ENCODE data around the gene PRRX2. TPM values are rescaled to one million over a fixed set of nuclear protein-coding genes. Genes with fewer than 3 reads are reported as not detected.
"Not testable (repeated sequence)": the region's sequence is repeated elsewhere in the genome, so short reads cannot be mapped to it uniquely, and the experiment has no call there.

Gene PRRX2
- total and polyA plus RNA-seq, 7 donors, result 0.46 to 4.7 (median 2.0) TPM; not detected in 1

GRCh38 chr9:129635099-129636065 is 30.1 kb upstream of the PRRX2 start:
- Histone ChIP-seq H3K9me3 (no peaks in the 10 kb centered on the region), H3K4me1 (peaks cover 0 to 28% (median 22%) of the 10 kb centered on the region in 4 donors), H3K4me3 (no peak overlapping the region), H3K36me3 (peaks cover 14 to 75% (median 48%) of the 10 kb centered on the region in 4 donors), H3K27me3 (no peaks in the 10 kb centered on the region), H3K27ac (no peak overlapping the region)
- no peak for DNase-seq
- no peak for TF ChIP-seq POLR2AphosphoS5 (IDR thresholded peaks at IDR 0.05)
- intact Hi-C loops (cut with DNase I), result no loop called here
- WGBS, 2 donors, result 91 to 93% methylated on average over 34 of the region's 34 CpGs

GRCh38 chr9:129636343-129636742 is 29.1 kb upstream of the PRRX2 start:
- H3K9me3 ChIP-seq; H3K27me3 ChIP-seq; H3K4me3 ChIP-seq; DNase-seq; H3K27ac ChIP-seq; intact Hi-C loops (cut with DNase I): not testable (repeated sequence)
- 90 to 94% methylated on average over 10 of the region's 10 CpGs for WGBS, 2 donors
- H3K4me1 ChIP-seq, result peaks cover 0 to 29% (median 22%) of the 10 kb centered on the region in 4 donors
- H3K36me3 ChIP-seq, result peaks cover 14 to 75% (median 48%) of the 10 kb centered on the region in 4 donors

GRCh38 chr9:129637102-129637501 is 28.3 kb upstream of the PRRX2 start:
- Histone ChIP-seq H3K4me3 (no peak overlapping the region), H3K9me3 (no peaks in the 10 kb centered on the region), H3K4me1 (peaks cover 0 to 25% (median 22%) of the 10 kb centered on the region in 4 donors), H3K27ac (no peak overlapping the region), H3K27me3 (no peaks in the 10 kb centered on the region), H3K36me3 (peaks cover 14 to 74% (median 48%) of the 10 kb centered on the region in 4 donors)
- TF ChIP-seq POLR2AphosphoS5 (IDR thresholded peaks at IDR 0.05) (no peak), CTCF (IDR thresholded peaks at IDR 0.05) (no peak), EP300 (IDR thresholded peaks at IDR 0.05) (no peak), POLR2A (IDR thresholded peaks at IDR 0.05) (no peak)
- intact Hi-C loops (cut with DNase I), result no loop called here
- no peak for DNase-seq
- 58 to 64% methylated on average over 9 of the region's 9 CpGs for WGBS, 2 donors

GRCh38 chr9:129637673-129638439 is 27.6 kb upstream of the PRRX2 start:
- intact Hi-C loops (cut with DNase I), result no loop called here
- Histone ChIP-seq H3K4me3 (no peak overlapping the region), H3K27me3 (no peaks in the 10 kb centered on the region), H3K36me3 (peaks cover 11 to 67% (median 48%) of the 10 kb centered on the region in 4 donors), H3K27ac (no peak overlapping the region), H3K9me3 (no peaks in the 10 kb centered on the region), H3K4me1 (peaks cover 0 to 29% (median 24%) of the 10 kb centered on the region in 4 donors)
- no peak for DNase-seq
- 80 to 86% methylated on average over 29 of the region's 29 CpGs for WGBS, 2 donors
- TF ChIP-seq POLR2AphosphoS5 (IDR thresholded peaks at IDR 0.05), result no peak

- Histone ChIP-seq H3K36me3 (peaks cover 7 to 54% (median 40%) of the 10 kb centered on the region in 4 donors), H3K4me3 (no peak overlapping the region), H3K27ac (no peak overlapping the region), H3K9me3 (no peaks in the 10 kb centered on the region), H3K27me3 (no peaks in the 10 kb centered on the region), H3K4me1 (peaks cover 0 to 29% (median 24%) of the 10 kb centered on the region in 4 donors)
- 92 to 94% methylated on average over 17 of the region's 17 CpGs for WGBS, 2 donors
- TF ChIP-seq EP300 (IDR thresholded peaks at IDR 0.05), result no peak
- no peak for TF ChIP-seq CTCF (IDR thresholded peaks at IDR 0.05)
- no peak for TF ChIP-seq POLR2AphosphoS5 (IDR thresholded peaks at IDR 0.05)
- TF ChIP-seq POLR2A (IDR thresholded peaks at IDR 0.05), result no peak
- DNase-seq, result no peak
- intact Hi-C loops (cut with DNase I), result no loop called here
Observed at GRCh38 chr9:129639034-129639630, 26.3 kb upstream of the PRRX2 start.

GRCh38 chr9:129639756-129640085 is 25.7 kb upstream of the PRRX2 start:
- no peak for TF ChIP-seq CTCF (IDR thresholded peaks at IDR 0.05)
- TF ChIP-seq POLR2AphosphoS5 (IDR thresholded peaks at IDR 0.05), result no peak
- no peak for TF ChIP-seq POLR2A (IDR thresholded peaks at IDR 0.05)
- TF ChIP-seq EP300 (IDR thresholded peaks at IDR 0.05), result no peak
- DNase-seq, result no peak
- H3K4me3 ChIP-seq, result no peak overlapping the region
- intact Hi-C loops (cut with DNase I), result no loop called here
- H3K36me3 ChIP-seq, result peaks cover 1 to 48% (median 34%) of the 10 kb centered on the region in 4 donors
- 82 to 90% methylated on average over 12 of the region's 12 CpGs for WGBS, 2 donors
- no peaks in the 10 kb centered on the region for H3K27me3 ChIP-seq
- H3K4me1 ChIP-seq, result peaks cover 0 to 29% (median 24%) of the 10 kb centered on the region in 4 donors
- no peaks in the 10 kb centered on the region for H3K9me3 ChIP-seq
- H3K27ac ChIP-seq, result peak overlapping the region in 1 of 4 donors; percentile 31

Measured in sigmoid colon (tissue), 7 donors.